Neuronal stem cell (in vitro differentiated cells): ENCODE results near the gene RHOC.
A peak's percentile ranks its signal among the peaks of the same experiment; 100 is the strongest.

Experiments used
- DNase-seq: peaks from one replicate; pipeline ENCODE4 v3.0.0-alpha.2; 2013; ENCODE audit warnings: low spot score
- H2AFZ ChIP-seq: one replicate; pipeline ENCODE4 v1.6.1; 2013; ENCODE audit warnings: mild to moderate bottlenecking, low read length, inconsistent platforms
- H2AK5ac ChIP-seq: 2 replicates; pipeline ENCODE4 v1.6.1; 2013; ENCODE audit warnings: low read depth, mild to moderate bottlenecking, inconsistent platforms, low read length, moderate library complexity, mixed read lengths
- H2BK120ac ChIP-seq: 2 replicates; pipeline ENCODE4 v1.6.1; 2013; ENCODE audit warnings: low read depth, mild to moderate bottlenecking, inconsistent platforms, low read length, moderate library complexity, mixed read lengths
- H2BK12ac ChIP-seq: one replicate; pipeline ENCODE4 v1.6.1; 2013; ENCODE audit warnings: low read length, inconsistent platforms
- H2BK15ac ChIP-seq: 2 replicates; pipeline ENCODE4 v1.6.1; 2013; ENCODE audit warnings: mild to moderate bottlenecking, low read length, inconsistent platforms, mixed read lengths
- H2BK5ac ChIP-seq: one replicate; pipeline ENCODE4 v1.6.1; 2013; ENCODE audit warnings: inconsistent platforms, mild to moderate bottlenecking, low read length, moderate library complexity
- H3K14ac ChIP-seq: one replicate; pipeline ENCODE4 v1.6.1; 2013; ENCODE audit warnings: low read length, inconsistent platforms
- H3K18ac ChIP-seq: 2 replicates; pipeline ENCODE4 v1.6.1; 2013; ENCODE audit warnings: low read length, inconsistent platforms
- H3K23ac ChIP-seq: 2 replicates; pipeline ENCODE4 v1.6.1; 2013; ENCODE audit warnings: low read depth, mild to moderate bottlenecking, mixed read lengths, low read length, inconsistent platforms; ENCODE audit not compliant: poor library complexity
- H3K27ac ChIP-seq: replicated peaks from 3 replicates; pipeline ENCODE4 v1.5.1; 2013; ENCODE audit warnings: low read length, inconsistent platforms
- H3K27me3 ChIP-seq, 3 experiments: 2 replicates each; pipeline ENCODE4 v1.6.1; 2013; ENCODE audit warnings: low read length in 3 of 3, mild to moderate bottlenecking in 2 of 3, inconsistent platforms in 1 of 3, low read depth in 1 of 3, mixed read lengths in 1 of 3, moderate library complexity in 1 of 3; ENCODE audit not compliant: control insufficient read depth in 3 of 3, insufficient read depth in 3 of 3
- H3K36me3 ChIP-seq, 2 donors: replicated peaks in 1 of 2; 2 replicates each; pipeline ENCODE4 v1.6.1; 2013; ENCODE audit warnings: low read length in 2 of 2; ENCODE audit not compliant: control insufficient read depth in 2 of 2, insufficient read depth in 2 of 2
- H3K4ac ChIP-seq: 2 replicates; pipeline ENCODE4 v1.6.1; 2013; ENCODE audit warnings: inconsistent platforms, mild to moderate bottlenecking, low read length, moderate library complexity
- H3K4me1 ChIP-seq, 2 donors: 1 replicate in 1 of 2; 2 replicates in 1 of 2; pipeline ENCODE4 v1.6.1; 2013; ENCODE audit warnings: low read length in 2 of 2, low read depth in 1 of 2; ENCODE audit not compliant: control insufficient read depth in 2 of 2, insufficient read depth in 1 of 2
- H3K4me2 ChIP-seq: one replicate; pipeline ENCODE4 v1.6.1; 2013; ENCODE audit warnings: mild to moderate bottlenecking, low read length, inconsistent platforms; ENCODE audit not compliant: insufficient read depth, poor library complexity, severe bottlenecking
- H3K4me3 ChIP-seq, 2 donors: 2 replicates each; pipeline ENCODE4 v1.5.1; 2013; ENCODE audit warnings: low read length in 2 of 2, mild to moderate bottlenecking in 2 of 2, inconsistent platforms in 1 of 2, moderate library complexity in 1 of 2
- H3K79me1 ChIP-seq: one replicate; pipeline ENCODE4 v1.6.1; 2013; ENCODE audit warnings: low read depth, mild to moderate bottlenecking, inconsistent platforms, low read length, moderate library complexity
- H3K9ac ChIP-seq: one replicate; pipeline ENCODE4 v1.6.1; 2013; ENCODE audit warnings: mild to moderate bottlenecking, low read depth, low read length, inconsistent platforms; ENCODE audit not compliant: poor library complexity
- H3K9me3 ChIP-seq, 2 donors: replicated peaks in 1 of 2; 2 replicates each; pipeline versions ENCODE3 to v1.6.1; 2013; ENCODE audit warnings: low read length in 2 of 2, mild to moderate bottlenecking in 2 of 2, inconsistent platforms in 1 of 2, low read depth in 1 of 2, mixed read lengths in 1 of 2, moderate library complexity in 1 of 2; ENCODE audit not compliant: control insufficient read depth in 2 of 2, insufficient read depth in 1 of 2
- H4K8ac ChIP-seq: one replicate; pipeline ENCODE4 v1.6.1; 2013; ENCODE audit warnings: low read depth, mild to moderate bottlenecking, inconsistent platforms, low read length, moderate library complexity
- H4K91ac ChIP-seq: one replicate; pipeline ENCODE4 v1.6.1; 2013; ENCODE audit warnings: low read length, low read depth, mild to moderate bottlenecking, inconsistent platforms; ENCODE audit not compliant: poor library complexity
- WGBS, 2 donors: extraction: QIAGEN DNeasy Blood & Tissue Kit; methylation state at CpG; one replicate each; pipeline ENCODE4 v1.1.7; 2013; ENCODE audit warnings: missing lambda C conversion rate in 2 of 2, mixed read lengths in 1 of 2; ENCODE audit not compliant: insufficient read length in 2 of 2, insufficient replicate concordance in 1 of 2; ENCODE audit errors: extremely low coverage in 2 of 2; 5-methylcytosine and 5-hydroxymethylcytosine counted together

Gene RHOC

DNA sequence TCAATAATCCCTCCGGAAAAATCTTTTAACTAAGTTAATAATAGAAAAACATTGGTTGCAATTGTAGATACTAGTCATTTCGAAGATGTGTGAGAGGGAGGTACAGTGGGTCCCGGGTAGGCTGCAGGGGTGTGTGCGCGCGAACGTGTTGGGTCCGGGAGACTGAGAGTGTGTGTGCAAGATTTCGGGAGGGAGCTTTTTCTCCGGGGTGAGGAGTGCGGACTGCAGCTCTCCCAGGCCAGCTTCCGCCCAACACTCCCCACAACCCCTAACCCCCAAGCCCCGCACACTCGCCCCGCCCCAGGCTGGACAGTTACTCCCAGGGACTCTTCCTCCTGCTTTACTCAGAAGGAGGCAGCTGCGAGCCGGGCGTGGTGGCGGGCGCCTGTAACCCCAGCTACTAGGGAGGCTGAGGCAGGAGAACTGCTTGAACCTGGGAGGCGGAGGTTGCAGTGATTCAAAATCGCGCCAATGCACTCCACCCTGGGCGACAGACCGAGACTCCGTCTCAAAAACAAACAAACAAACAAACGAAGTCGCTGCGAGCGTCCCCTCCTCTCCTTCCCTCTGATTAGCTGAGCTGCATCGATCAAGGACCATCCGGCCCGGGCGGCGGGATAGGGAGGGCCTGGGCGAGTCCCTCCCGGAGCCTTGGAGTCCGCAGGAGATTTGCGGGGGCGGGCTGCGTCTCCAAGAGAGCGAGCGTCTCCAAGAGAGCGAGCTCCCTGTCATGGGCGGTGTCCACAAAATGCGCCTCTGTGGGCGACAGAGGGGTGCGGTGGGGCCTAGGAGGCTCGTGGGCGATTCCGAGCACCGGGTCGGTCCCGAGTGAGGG, 36.5 kb upstream of the RHOC start:
- WGBS, 2 donors: no CpG with 5 or more reads among the region's 54 CpGs
- peak overlapping the region in 1 of 2 donors; percentile 73 for H3K4me3 ChIP-seq
- peak overlapping the region; percentile 82 for H4K8ac ChIP-seq
- peaks cover 4 to 12% of the 10 kb centered on the region in 2 donors for H3K9me3 ChIP-seq
- peak overlapping the region; percentile 93 for H2AK5ac ChIP-seq
- H3K23ac ChIP-seq: peak overlapping the region; percentile 65
- H3K4me2 ChIP-seq: peak overlapping the region; percentile 66
- peaks cover 0 to 3% of the 10 kb centered on the region in 2 donors for H3K4me1 ChIP-seq
- H2BK12ac ChIP-seq: no peak overlapping the region
- no peak overlapping the region for H2BK5ac ChIP-seq
- peak overlapping the region; percentile 76 for H2AFZ ChIP-seq
- H3K4ac ChIP-seq: no peak overlapping the region
- no peak overlapping the region for H2BK120ac ChIP-seq
- no peak overlapping the region for H4K91ac ChIP-seq
- H3K14ac ChIP-seq: peak overlapping the region; percentile 17
- H3K79me1 ChIP-seq: peaks cover 2% of the 10 kb centered on the region
- H3K27ac ChIP-seq: no peak overlapping the region
- no peak overlapping the region for H3K9ac ChIP-seq
- H3K36me3 ChIP-seq: no peaks in the 10 kb centered on the region
- peak overlapping the region; percentile 94 for H3K18ac ChIP-seq
- H3K27me3 ChIP-seq: peaks cover 10 to 47% (median 22%) of the 10 kb centered on the region in 3 experiments
- no peak for DNase-seq
- H2BK15ac ChIP-seq: peak overlapping the region; percentile 98

DNA sequence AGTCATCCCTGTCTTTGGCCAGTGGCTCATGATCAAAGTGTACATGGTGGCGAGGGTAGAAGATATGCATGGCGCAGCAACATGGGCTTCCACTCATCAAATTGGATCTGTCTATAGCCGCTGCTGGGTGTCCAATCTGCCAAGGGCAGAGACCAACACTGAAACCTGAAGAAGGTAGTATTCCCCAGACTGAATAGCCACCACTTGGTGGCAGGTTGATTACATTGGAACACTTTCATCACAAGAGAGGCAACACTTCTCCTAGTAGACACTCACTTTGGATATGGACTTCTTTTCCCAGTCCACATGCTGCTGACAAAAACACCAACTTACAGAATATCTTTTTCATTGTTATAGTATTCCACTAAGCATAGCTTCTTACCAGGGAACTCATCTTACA, 30.6 kb upstream of the RHOC start:
- Histone ChIP-seq H3K36me3 (no peaks in the 10 kb centered on the region), H3K18ac (no peak overlapping the region), H3K4ac (no peak overlapping the region), H3K9ac (no peak overlapping the region), H3K4me3 (no peak overlapping the region), H3K14ac (no peak overlapping the region), H2BK15ac (no peak overlapping the region), H3K27ac (no peak overlapping the region), H2BK12ac (no peak overlapping the region), H3K27me3 (peaks cover 0 to 19% (median 2%) of the 10 kb centered on the region in 3 experiments), H2AK5ac (no peak overlapping the region), H3K23ac (no peak overlapping the region), H2BK120ac (no peak overlapping the region), H3K4me2 (no peak overlapping the region), H3K79me1 (no peaks in the 10 kb centered on the region), H2BK5ac (no peak overlapping the region), H2AFZ (no peak overlapping the region), H4K91ac (no peak overlapping the region), H3K4me1 (no peaks in the 10 kb centered on the region), H4K8ac (no peak overlapping the region), H3K9me3 (peaks cover 0 to 3% of the 10 kb centered on the region in 2 donors)
- no peak for DNase-seq
- WGBS, 2 donors: no CpG with 5 or more reads among the region's 3 CpGs

DNA sequence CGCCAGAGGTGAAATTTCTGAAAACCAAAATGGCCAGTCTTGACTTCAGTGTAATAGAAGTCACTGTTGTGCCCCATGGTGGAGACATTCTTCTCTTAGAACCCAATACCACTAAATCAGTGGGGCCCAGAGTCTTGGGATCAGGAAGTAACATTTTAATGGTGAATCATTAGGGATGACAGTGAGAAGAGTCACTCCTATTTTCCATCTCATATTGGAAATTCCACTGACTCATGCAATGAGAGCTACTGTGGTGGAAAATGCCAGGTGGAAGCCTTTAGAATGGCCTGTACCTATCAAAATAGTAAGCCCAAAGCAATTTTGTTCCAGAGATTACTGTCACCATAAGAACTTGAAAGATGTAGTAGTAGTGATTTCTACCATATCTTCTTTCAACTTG, 28.8 kb upstream of the RHOC start:
- no peak overlapping the region for H3K9ac ChIP-seq
- DNase-seq: no peak
- no peak overlapping the region for H2BK15ac ChIP-seq
- no peak overlapping the region for H3K4me2 ChIP-seq
- no peaks in the 10 kb centered on the region for H3K79me1 ChIP-seq
- no peak overlapping the region for H3K27ac ChIP-seq
- H3K14ac ChIP-seq: no peak overlapping the region
- H3K4me3 ChIP-seq: no peak overlapping the region
- WGBS, 2 donors: no CpG with 5 or more reads among the region's 1 CpG
- no peak overlapping the region for H2AK5ac ChIP-seq
- peaks cover 0 to 5% (median 2%) of the 10 kb centered on the region in 3 experiments for H3K27me3 ChIP-seq
- H2BK5ac ChIP-seq: no peak overlapping the region
- H3K4me1 ChIP-seq: no peaks in the 10 kb centered on the region
- H3K18ac ChIP-seq: no peak overlapping the region
- H2BK12ac ChIP-seq: no peak overlapping the region
- H4K8ac ChIP-seq: no peak overlapping the region
- H4K91ac ChIP-seq: no peak overlapping the region
- no peak overlapping the region for H2AFZ ChIP-seq
- no peaks in the 10 kb centered on the region for H3K9me3 ChIP-seq
- H2BK120ac ChIP-seq: no peak overlapping the region
- H3K4ac ChIP-seq: no peak overlapping the region
- no peaks in the 10 kb centered on the region for H3K36me3 ChIP-seq
- H3K23ac ChIP-seq: no peak overlapping the region

DNA sequence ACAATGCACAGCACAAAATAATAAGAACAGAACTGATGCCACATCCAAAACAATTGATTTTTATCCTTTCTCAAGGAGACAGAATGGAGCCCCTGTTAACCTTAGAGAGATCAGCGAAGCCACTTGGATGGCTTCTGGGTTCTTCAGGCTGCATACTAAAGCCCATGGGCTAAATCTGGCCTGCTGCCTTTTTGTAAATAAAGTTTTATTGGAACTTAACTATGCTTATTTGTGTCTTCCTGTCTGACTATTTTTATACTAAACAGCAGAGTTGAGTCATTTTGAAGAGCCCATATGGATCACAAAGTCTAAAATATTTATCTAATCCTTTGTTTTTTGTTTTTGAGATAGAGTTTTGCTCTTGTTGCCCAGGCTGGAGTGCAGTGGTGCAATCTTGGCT, 24.5 kb upstream of the RHOC start:
- Histone ChIP-seq H3K4me1 (peaks cover 0 to 7% of the 10 kb centered on the region in 2 donors), H4K91ac (no peak overlapping the region)

More for the DNA sequence above, 24.5 kb upstream of the RHOC start:
- WGBS, 2 donors: no CpG with 5 or more reads among the region's 1 CpG
- H3K4me2 ChIP-seq: no peak overlapping the region
- H3K9me3 ChIP-seq: no peaks in the 10 kb centered on the region
- H2AFZ ChIP-seq: no peak overlapping the region
- no peak overlapping the region for H3K14ac ChIP-seq
- H3K79me1 ChIP-seq: no peaks in the 10 kb centered on the region
- H3K4me3 ChIP-seq: no peak overlapping the region
- H2BK120ac ChIP-seq: no peak overlapping the region
- H3K18ac ChIP-seq: no peak overlapping the region
- H2BK12ac ChIP-seq: no peak overlapping the region
- H2BK15ac ChIP-seq: no peak overlapping the region
- H3K27me3 ChIP-seq: peaks cover 0 to 3% (median 0%) of the 10 kb centered on the region in 3 experiments
- no peak for DNase-seq
- no peak overlapping the region for H3K9ac ChIP-seq
- no peak overlapping the region for H2BK5ac ChIP-seq
- no peak overlapping the region for H3K23ac ChIP-seq
- no peak overlapping the region for H3K27ac ChIP-seq
- H3K4ac ChIP-seq: no peak overlapping the region
- H4K8ac ChIP-seq: no peak overlapping the region
- no peaks in the 10 kb centered on the region for H3K36me3 ChIP-seq
- H2AK5ac ChIP-seq: no peak overlapping the region
